Lung (tissue), 12 donors: ENCODE results near the gene NISCH. TPM values are rescaled to one million over a fixed set of nuclear protein-coding genes. Genes with fewer than 3 reads are reported as not detected.
A peak's percentile ranks its signal among the peaks of the same experiment; 100 is the strongest.

Source experiments
- ATAC-seq: fragments of 200-7000 bp; cut with Tn5 transposase; one replicate; pipeline ENCODE4 v1.9.1; 2020; ENCODE audit warnings: moderate number of reproducible peaks; ENCODE audit not compliant: insufficient read depth, low FRiP score
- DNase-seq, 3 donors: peaks; one replicate each; pipeline ENCODE4 v3.0.0-alpha.2; 2013 to 2017
- H3K27ac ChIP-seq, 2 donors: one replicate each; pipeline ENCODE4 v1.5.1; 2013; ENCODE audit warnings: mild to moderate bottlenecking in 2 of 2, moderate library complexity in 2 of 2, control low read depth in 1 of 2, inconsistent platforms in 1 of 2, low read depth in 1 of 2, low read length in 1 of 2
- H3K27me3 ChIP-seq, 3 donors: one replicate each; pipeline ENCODE4 v1.5.1; 2013; ENCODE audit warnings: low read length in 2 of 3; ENCODE audit not compliant: control insufficient read depth in 3 of 3, insufficient read depth in 3 of 3
- H3K36me3 ChIP-seq, 4 donors: one replicate each; pipeline ENCODE4 v1.5.1; 2013; ENCODE audit warnings: low read length in 4 of 4, mild to moderate bottlenecking in 1 of 4, moderate library complexity in 1 of 4; ENCODE audit not compliant: control insufficient read depth in 4 of 4, insufficient read depth in 4 of 4
- H3K4me1 ChIP-seq, 5 donors: one replicate each; pipeline ENCODE4 v1.5.1; 2013; ENCODE audit warnings: low read length in 5 of 5, mild to moderate bottlenecking in 2 of 5, moderate library complexity in 1 of 5; ENCODE audit not compliant: control insufficient read depth in 5 of 5, insufficient read depth in 5 of 5
- H3K4me3 ChIP-seq: one replicate; pipeline ENCODE4 v1.5.1; 2013; ENCODE audit warnings: mild to moderate bottlenecking, control low read depth, moderate library complexity
- H3K9ac ChIP-seq, 2 donors: one replicate each; pipeline ENCODE4 v1.5.1; 2013; ENCODE audit warnings: low read length in 2 of 2, control low read depth in 1 of 2; ENCODE audit not compliant: insufficient read depth in 1 of 2
- H3K9me3 ChIP-seq, 4 donors: one replicate each; pipeline ENCODE4 v1.5.1; 2013; ENCODE audit warnings: low read length in 3 of 4, mild to moderate bottlenecking in 1 of 4, moderate library complexity in 1 of 4; ENCODE audit not compliant: control insufficient read depth in 4 of 4, insufficient read depth in 3 of 4
- WGBS, 2 donors: extraction: QIAGEN DNeasy Blood & Tissue Kit; methylation state at CpG; one replicate each; pipeline ENCODE4 v1.1.7; 2013; 5-methylcytosine and 5-hydroxymethylcytosine counted together
- polyA plus RNA-seq, 2 donors: library from polyadenylated mRNA; stranded (reverse); fragments of 200-250 nt; gene quantifications; one replicate each; pipeline ENCODE4 v1.2.1, GENCODE V29; 2013
- total RNA-seq, 2 donors: library from RNA; depleted of rRNA in 1 of 2; stranded (reverse); fragments of >200 nt in 1 of 2; gene quantifications; one replicate each; pipeline ENCODE4 v1.2.1, GENCODE V29; 2014 to 2021
- TF ChIP-seq, protein P1 (sequence below): IDR thresholded peaks from 2 replicates; pipeline ENCODE4 v1.5.1; 2012; ENCODE audit warnings: mild to moderate bottlenecking; ENCODE audit errors: control extremely low read depth, extremely low read depth
- donor health status: control.
- donor health status: control.
- donor health status: Bipolar disorder and iron deficiency.
- donor health status: healthy.
- donor health status: DM: yes; HTN: yes; CAD: no.

Gene NISCH
- total and polyA plus RNA-seq, 4 donors, result 37.8 to 127 (median 63.7) TPM

DNA sequence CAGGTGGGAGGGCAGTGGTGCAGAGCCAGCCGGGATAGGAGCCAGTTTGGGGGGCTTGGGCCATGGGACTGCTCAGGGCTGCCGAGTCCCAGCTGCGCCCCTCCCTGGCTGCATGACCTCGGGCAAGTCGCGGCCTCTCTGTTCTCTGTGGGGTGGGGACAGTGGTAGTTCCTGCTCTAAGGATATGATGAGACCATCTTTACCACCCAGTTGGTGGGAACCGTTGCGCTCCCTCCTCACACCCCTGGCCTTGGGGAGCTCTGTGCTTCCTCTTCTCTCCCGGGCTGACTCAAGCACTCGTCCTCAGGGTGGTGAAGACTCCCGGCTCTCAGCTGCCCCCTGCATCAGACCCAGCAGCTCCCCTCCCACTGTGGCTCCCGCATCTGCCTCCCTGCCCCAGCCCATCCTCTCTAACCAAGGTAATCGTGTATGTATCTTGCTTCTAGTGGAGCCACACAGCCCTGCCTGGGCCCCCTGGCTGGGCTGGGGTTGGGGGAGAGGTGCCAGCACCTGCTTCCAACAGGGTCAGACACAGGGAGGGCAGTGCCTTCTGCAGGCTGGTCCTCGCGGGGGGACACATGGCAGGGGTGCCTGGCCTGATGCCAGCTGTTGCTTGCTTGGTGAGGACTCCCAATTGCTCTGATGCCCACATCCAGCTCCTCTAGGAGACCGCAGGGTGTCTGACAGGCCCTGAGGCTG lies 24.6 kb downstream of the NISCH start:
- H3K4me3 ChIP-seq, result no peak overlapping the region
- peaks cover 26 to 77% (median 60%) of the 10 kb centered on the region in 4 donors for H3K36me3 ChIP-seq
- 81 to 82% methylated on average over 16 of the region's 16 CpGs for WGBS, 2 donors
- peaks cover 0 to 18% (median 5%) of the 10 kb centered on the region in 5 donors for H3K4me1 ChIP-seq
- H3K9me3 ChIP-seq, result no peaks in the 10 kb centered on the region
- no peak overlapping the region for H3K9ac ChIP-seq
- no peaks in the 10 kb centered on the region for H3K27me3 ChIP-seq
- H3K27ac ChIP-seq, result no peak overlapping the region
- DNase-seq (no peak), ATAC-seq (no peak)
- TF ChIP-seq, protein P1, sequence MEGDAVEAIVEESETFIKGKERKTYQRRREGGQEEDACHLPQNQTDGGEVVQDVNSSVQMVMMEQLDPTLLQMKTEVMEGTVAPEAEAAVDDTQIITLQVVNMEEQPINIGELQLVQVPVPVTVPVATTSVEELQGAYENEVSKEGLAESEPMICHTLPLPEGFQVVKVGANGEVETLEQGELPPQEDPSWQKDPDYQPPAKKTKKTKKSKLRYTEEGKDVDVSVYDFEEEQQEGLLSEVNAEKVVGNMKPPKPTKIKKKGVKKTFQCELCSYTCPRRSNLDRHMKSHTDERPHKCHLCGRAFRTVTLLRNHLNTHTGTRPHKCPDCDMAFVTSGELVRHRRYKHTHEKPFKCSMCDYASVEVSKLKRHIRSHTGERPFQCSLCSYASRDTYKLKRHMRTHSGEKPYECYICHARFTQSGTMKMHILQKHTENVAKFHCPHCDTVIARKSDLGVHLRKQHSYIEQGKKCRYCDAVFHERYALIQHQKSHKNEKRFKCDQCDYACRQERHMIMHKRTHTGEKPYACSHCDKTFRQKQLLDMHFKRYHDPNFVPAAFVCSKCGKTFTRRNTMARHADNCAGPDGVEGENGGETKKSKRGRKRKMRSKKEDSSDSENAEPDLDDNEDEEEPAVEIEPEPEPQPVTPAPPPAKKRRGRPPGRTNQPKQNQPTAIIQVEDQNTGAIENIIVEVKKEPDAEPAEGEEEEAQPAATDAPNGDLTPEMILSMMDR, result no peak

DNA sequence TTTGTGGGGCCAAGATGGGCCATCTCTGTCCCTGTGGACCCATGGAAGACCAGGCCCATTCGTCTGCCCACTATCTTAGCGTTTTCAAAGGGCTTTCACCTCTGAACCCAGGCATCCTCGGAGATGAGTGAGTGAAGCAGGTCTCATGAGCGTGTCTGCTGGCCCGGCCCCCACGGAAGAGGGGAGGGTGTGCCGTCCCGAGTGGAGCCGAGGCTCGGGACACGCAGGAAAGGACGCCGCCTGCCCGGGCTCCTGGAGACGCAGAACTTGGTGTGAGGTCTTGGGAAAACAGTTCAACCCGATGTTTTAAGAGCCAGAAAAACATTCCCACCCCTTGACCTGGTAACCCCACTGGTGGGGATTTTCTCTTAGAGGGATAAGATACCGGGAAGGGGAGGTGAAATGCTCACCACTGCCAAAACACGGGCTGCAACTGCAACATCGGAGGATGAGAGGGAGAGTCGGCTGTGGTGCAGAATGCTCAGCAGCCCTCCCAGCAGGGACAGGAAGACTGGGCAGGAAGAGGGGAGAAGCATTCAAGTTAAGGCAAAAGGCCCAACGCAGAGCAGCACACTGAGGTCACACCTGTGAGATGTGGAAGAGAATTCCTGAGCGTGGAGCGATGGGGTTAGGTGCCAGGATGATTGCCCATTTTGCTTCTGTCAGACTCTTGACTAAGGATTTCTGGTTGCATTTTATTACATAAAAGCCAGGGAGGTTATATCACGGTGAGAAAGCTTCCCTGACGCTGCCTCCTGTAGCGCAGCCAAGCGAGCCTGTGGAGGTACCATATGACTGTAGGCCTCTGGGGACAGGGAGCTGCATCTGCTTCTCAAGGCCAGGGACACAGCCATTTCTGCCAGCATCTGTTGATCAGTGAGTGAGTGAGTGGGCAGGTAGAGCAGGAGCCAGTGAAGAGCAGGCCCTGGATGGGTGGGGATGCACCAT lies 25.6 kb downstream of the NISCH start:
- Histone ChIP-seq H3K27ac (no peak overlapping the region), H3K4me3 (no peak overlapping the region), H3K9me3 (no peaks in the 10 kb centered on the region), H3K4me1 (peaks cover 0 to 20% (median 5%) of the 10 kb centered on the region in 5 donors), H3K36me3 (peaks cover 25 to 78% (median 57%) of the 10 kb centered on the region in 4 donors), H3K9ac (no peak overlapping the region), H3K27me3 (no peaks in the 10 kb centered on the region)
- WGBS, 2 donors, result 86 to 94% methylated on average over 27 of the region's 27 CpGs
- TF ChIP-seq, protein P1, result no peak
- DNase-seq (no peak), ATAC-seq (no peak)

DNA sequence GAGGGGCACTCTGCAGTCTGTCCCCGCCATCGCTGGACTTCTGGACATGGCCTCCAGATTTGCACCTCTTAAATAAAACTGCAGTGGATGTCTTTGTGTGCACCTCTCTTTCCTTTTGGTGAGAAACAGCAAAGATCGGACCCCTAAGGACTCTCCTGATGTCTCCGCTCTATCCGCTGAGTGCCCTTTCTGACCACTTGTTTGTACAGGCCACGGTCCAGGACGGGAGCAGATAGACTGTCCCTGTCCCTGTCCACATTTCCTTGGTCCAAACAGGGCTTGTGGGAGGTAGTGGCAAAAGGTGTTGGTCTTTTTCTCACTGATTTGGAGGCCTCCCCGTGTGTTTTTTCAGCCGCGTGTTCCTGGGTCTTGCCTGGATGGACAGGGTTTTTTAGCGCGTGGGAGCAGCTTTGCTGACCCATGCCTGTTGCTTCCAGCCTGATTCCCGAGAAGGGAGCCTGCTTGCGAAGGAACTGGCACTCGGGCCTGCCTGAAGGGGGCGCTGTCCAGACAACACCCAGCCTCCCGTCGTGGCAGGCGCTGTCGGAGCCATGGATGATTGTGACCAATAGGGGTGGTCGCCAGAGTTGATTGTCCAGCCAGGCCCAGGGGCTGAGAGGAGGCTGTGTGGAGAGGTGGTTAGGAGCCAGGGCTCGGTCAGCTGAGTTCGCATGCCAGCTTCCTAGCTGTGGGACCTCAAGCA lies 26.6 kb downstream of the NISCH start:
- ATAC-seq (no peak), DNase-seq (peak in 1 of 3 donors; percentile 21)
- Histone ChIP-seq H3K27me3 (no peaks in the 10 kb centered on the region), H3K4me3 (no peak overlapping the region), H3K9ac (no peak overlapping the region), H3K27ac (no peak overlapping the region), H3K9me3 (no peaks in the 10 kb centered on the region), H3K36me3 (peaks cover 25 to 80% (median 53%) of the 10 kb centered on the region in 4 donors), H3K4me1 (peaks cover 0 to 20% (median 5%) of the 10 kb centered on the region in 5 donors)
- WGBS, 2 donors, result 91 to 94% methylated on average over 23 of the region's 23 CpGs
- TF ChIP-seq, protein P1, result no peak
